GM12865 (cell line): Measurements from ENCODE around the gene C3orf20.

Experiments used
- DNase-seq: peaks from one replicate; pipeline ENCODE4 v3.0.0; 2010; ENCODE audit warnings: low read depth
- H3K4me3 ChIP-seq: 2 replicates; pipeline ENCODE4 v1.5.1; 2011; ENCODE audit warnings: mild to moderate bottlenecking, low read depth, low read length, control low read depth
- CTCF ChIP-seq: IDR thresholded peaks from 2 replicates; pipeline ENCODE4 v1.5.1; 2011; ENCODE audit warnings: low read length, control low read depth, low read depth, inconsistent platforms; ENCODE audit not compliant: insufficient read depth; ENCODE audit errors: missing control alignments

C3orf20 gene

GRCh38 chr3:14660942-14661341 lies 14.0 kb upstream of the C3orf20 start:
- no peak for DNase-seq
- no peak overlapping the region for H3K4me3 ChIP-seq
- no peak for TF ChIP-seq CTCF

DNA sequence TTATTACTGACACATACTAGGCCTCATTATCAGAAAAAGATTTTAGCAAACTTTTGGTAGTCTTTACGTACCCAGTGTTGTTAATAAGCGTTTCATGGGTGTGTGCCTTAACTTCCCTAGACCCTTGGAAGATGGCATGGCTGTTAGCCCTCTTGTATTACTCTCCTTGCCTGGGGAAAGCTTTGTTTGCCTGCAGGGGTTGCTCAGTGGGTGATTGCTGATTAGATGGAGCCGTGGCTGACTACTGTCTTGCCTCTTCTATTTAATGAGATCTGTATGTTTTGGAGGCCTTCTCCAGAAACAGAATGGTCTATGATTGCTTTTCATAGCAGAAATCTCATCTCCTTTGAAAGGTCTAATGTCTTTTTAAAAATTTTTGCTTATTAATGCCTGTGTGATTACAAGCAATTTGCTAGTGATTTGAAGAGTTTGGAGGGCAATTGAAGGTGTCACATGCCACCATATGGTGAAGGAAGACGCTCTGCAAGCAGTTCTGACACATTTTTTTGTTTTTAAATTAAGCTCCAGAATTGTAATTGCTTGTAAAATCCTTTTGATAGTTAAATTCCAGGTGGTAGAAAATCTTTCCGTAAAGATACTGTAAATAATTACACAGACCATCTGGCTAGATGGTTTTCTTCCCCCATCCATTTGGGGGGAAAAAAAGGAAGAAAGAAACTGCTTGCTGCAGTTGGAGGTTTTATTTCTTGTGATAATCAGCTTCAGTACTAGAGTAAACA lies 11.4 kb upstream of the C3orf20 start:
- DNase-seq, result no peak
- no peak overlapping the region for H3K4me3 ChIP-seq
- no peak for TF ChIP-seq CTCF

DNA sequence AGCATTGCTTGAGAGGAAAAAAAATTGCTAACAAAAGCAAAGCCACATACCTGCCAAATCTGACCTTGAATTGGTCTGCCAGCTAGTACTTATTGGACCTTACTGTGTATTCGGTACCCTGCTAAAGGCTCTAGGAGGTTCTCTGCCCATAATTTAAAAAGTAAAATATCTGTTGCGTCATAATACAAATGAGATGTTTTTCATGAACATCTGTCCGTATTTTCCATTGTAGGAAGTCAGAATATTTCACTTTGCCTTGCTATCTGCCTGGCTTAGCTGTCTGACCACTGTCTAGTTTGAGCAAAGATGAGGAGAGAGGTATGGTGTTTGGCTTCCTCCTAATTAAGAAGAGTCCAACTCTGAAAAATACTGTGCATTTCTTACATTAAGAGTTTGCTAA lies 10.8 kb upstream of the C3orf20 start:
- no peak overlapping the region for H3K4me3 ChIP-seq
- no peak for DNase-seq
- no peak for TF ChIP-seq CTCF

DNA sequence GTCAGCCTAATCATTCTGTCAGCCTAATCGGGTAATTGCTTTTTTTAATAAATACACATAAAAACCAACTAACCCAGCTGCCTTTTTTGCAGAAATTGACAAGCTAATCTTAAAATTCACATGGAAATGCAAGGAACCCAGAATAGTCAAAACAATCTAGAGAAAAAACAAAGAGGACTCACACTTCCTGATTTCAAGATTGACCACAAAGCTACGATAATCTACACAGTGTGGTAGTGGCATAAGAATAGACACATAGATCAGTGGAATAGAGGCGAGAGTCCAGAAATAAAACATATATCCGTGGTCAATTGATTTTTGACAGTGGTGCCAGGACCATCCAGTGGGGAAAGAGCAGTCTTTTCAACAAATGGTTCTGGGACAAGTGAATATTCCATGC lies 2.4 kb upstream of the C3orf20 start:
- DNase-seq, result no peak
- no peak overlapping the region for H3K4me3 ChIP-seq

DNA sequence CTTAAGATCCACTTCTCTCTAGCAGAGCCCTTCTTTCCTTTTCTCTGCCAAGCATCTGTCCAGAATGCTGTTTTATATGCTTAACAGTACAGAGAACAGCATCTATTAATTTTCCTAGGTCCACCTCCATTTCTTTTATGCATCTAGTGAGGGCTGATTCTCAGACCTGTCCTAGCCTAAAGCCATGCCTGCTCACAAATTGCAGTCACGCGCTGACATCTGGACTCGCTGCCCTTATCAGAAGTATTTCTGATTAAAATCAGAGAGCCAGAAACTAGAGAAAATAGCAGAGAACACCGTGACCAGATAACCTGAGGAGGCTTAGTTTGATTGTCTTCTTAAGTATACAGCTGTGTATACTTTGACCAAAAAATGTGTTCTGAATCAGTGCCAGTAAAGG lies 1.9 kb downstream of the C3orf20 start:
- TF ChIP-seq CTCF, result no peak
- DNase-seq, result no peak
- no peak overlapping the region for H3K4me3 ChIP-seq

More for the DNA sequence above, 2.4 kb upstream of the C3orf20 start:
- TF ChIP-seq CTCF, result no peak

GRCh38 chr3:14678015-14678503 lies 3.1 kb downstream of the C3orf20 start:
- DNase-seq, result no peak
- TF ChIP-seq CTCF, result no peak
- no peak overlapping the region for H3K4me3 ChIP-seq

- H3K4me3 ChIP-seq, result no peak overlapping the region
- DNase-seq, result no peak
- no peak for TF ChIP-seq CTCF
These were observed 5.2 kb downstream of the C3orf20 start for GRCh38 chr3:14680115-14680514.
